GM12873 (cell line): ENCODE data around the gene AATK.

Source experiments
- TF ChIP-seq, protein P1 (sequence below): IDR thresholded peaks from 2 replicates; pipeline ENCODE4 v1.5.1; 2012; ENCODE audit warnings: low read depth, mild to moderate bottlenecking, moderate library complexity, low read length, control low read depth; ENCODE audit not compliant: insufficient read depth; ENCODE audit errors: missing control alignments

AATK gene

DNA sequence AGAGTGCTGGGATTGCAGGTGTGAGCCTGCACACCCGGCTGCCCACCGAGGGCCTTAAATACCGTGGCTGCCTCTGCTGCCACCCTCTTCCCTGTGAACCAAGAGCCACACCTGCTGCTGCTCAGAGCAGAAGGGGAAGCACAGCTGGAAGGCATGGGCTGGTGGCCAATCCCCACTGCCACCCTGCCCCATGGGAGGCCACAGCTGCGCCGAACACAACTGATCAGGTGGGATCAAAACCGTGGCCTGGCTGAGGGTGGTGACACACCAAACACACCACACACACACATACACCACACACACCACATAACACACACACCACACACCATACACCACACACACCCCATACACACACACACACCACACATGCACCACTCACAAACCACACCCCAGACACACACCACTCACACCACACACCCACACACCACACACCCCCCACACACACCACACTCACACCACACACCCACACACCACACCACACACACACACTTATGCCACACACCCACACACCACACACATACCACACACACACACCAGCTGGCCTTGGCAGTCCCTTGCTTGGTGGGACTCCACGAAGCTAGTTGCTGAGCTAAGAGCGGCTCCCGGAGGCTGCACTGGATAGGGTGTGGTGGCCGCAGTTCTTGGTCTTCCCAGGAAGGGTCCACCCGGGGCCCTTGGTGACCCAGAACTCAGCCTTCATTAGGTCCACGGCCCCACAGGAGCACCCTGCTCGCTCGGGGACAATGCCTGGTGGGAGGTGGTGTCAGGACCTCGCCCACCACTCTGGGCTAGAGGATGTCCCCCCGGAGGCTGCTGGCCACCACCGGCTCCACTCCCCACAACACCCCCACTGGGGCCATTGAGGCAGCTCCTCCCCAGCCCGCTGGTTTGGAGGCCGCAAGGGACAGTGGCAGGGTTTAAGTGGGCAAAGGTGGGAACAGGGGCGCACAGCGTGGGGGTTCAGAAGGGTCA, 41.9 kb upstream of the AATK start:
- TF ChIP-seq, protein P1, sequence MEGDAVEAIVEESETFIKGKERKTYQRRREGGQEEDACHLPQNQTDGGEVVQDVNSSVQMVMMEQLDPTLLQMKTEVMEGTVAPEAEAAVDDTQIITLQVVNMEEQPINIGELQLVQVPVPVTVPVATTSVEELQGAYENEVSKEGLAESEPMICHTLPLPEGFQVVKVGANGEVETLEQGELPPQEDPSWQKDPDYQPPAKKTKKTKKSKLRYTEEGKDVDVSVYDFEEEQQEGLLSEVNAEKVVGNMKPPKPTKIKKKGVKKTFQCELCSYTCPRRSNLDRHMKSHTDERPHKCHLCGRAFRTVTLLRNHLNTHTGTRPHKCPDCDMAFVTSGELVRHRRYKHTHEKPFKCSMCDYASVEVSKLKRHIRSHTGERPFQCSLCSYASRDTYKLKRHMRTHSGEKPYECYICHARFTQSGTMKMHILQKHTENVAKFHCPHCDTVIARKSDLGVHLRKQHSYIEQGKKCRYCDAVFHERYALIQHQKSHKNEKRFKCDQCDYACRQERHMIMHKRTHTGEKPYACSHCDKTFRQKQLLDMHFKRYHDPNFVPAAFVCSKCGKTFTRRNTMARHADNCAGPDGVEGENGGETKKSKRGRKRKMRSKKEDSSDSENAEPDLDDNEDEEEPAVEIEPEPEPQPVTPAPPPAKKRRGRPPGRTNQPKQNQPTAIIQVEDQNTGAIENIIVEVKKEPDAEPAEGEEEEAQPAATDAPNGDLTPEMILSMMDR, result no peak

DNA sequence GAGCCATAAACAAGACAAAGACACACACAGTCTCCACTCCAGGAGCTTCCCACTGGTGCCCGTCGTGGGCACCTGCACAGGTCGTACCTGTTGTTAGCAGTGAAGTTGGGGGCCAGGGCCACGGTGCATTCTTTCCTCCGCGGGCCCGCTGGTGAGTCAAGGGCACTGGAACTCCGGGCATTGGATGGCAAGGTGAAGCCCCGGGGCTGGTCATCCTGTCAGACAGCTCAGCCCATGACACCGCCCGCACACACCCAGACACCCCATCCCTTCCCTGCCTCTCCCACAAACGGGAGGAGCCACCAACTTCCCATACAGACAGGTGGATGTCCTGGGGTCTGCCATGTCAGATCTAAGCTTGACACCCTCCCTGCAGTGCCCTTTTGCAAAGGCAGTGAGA, 40.6 kb upstream of the AATK start:
- TF ChIP-seq, protein P1, result no peak

DNA sequence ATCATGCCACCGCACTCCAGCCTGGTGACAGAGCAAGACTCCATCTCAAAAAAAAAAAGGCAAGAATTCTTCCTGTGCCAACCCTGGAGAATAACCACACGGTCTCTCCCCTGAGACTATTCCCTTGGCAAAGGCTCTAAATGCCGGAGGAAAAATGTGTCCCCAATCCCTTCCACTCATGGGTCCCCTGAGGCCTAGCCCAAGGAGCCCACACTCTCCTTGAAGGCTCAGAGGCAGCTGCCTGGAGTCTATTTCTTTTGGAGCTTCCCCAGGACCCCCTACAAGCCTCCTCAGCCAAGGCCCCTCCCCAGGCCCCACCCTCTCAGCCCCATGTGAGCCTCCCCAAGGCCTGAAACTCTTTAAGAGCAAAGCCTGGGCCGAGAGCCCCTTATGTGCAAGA, 40.1 kb upstream of the AATK start:
- TF ChIP-seq, protein P1, result no peak

GRCh38 chr17:81204578-81204977, 38.6 kb upstream of the AATK start:
- TF ChIP-seq, protein P1, result no peak

DNA sequence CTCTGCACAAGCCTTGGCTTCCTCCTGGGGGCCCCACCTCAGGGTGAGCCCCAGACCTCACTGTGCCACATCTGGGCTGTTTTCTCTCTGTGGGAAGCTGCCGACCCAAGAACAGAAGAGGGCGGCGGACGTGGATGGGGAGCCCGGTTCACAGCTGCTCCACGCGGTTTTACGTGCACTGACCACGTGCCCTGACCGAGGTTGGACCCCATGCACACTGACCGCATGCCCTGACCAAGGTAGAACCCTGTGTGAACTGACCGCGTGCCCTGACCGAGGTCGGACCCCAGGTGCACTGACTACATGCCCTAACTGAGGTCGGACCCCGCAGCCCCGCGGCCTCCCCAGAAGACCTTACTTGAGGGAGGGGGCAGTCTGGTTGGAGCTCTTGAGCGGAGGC, 37.1 kb upstream of the AATK start:
- TF ChIP-seq, protein P1, result no peak

DNA sequence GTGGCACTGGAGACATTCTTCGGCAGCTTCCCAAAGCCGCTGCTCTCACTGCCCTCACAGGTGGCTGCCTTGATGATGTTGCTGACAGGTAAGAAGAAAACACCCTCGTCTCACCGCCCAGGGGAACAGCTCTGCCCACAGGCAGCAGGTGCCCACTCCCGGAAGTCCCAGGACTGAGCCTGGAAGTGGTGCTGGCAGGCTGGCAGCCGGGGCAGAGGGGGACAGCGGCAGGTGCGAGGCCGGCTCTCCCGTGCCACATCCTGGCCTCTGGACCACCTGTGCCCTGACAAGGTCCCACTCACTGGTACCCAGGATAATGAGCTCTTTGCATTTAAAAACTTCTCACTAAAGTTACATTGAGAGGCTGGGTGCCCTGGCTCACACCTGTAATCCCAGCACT, 36.3 kb upstream of the AATK start:
- TF ChIP-seq, protein P1, result no peak

DNA sequence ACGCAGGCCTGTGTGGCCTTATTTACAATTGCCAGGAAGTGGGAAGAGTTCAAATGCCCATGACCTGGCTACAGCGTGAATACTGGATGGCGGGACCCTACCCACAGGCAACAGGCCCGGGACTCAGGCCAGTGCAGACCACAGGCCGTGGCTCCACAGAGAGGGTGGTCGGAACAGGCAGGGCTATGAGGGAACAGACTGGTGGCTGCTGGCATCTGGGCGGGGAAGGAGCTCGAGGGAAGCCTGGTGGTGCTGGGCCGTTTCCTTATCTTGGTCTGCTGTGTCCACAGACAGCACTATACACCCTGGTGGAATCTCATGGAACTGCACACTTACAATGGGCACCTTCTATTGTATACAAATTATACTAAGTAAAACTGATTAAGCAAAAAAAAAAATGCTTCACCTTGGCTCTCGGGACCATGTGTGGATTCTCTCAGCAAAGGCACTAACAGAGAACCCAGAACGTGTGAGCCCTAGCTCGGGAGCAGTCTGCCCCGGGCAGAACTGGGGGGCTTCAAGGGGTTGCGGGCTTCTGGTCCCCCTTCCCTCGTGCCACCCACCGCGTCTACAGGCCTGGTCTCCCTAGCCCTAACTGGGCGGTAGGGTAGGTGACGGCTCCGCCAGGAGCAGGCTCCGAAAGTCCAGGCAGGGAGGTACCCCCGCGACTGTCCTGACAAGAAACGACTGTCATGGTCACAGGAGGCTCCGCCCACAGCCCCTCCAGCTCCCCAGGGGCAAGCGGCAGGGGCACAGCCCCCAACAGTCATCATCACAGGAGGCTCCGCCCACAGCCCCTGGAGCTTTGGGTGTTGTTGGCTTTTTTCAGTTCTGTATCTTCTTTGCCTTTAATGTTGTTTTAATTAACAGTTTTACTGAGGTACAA, 34.9 kb upstream of the AATK start:
- TF ChIP-seq, protein P1, result peak; percentile 59
